Measurements from ENCODE around the gene GLI2. TPM values are rescaled to one million over a fixed set of nuclear protein-coding genes. Genes with fewer than 3 reads are reported as not detected.

Gene GLI2
- total RNA-seq, 4 donors from 2014 or later = 7.1 to 25.3 (median 11.8) TPM

- H3K36me3 ChIP-seq = no peaks in the 10 kb centered on the region
- peaks cover 0 to 11% (median 0%) of the 10 kb centered on the region in 4 donors for H3K27me3 ChIP-seq
- no peak overlapping the region for H3K4me3 ChIP-seq
- intact Hi-C loops (cut with DNase I) = loop anchor here (10.0 kb wide), 1 partner anchor 57 kb away; no protein-coding TSS in a partner anchor
- 89% methylated on average over 7 of the region's 7 CpGs for WGBS
- H3K9me3 ChIP-seq = no peaks in the 10 kb centered on the region
- TF ChIP-seq POLR2A (IDR thresholded peaks at IDR 0.05; ENCODE audit: low read depth) = no peak
- TF ChIP-seq, protein P1, sequence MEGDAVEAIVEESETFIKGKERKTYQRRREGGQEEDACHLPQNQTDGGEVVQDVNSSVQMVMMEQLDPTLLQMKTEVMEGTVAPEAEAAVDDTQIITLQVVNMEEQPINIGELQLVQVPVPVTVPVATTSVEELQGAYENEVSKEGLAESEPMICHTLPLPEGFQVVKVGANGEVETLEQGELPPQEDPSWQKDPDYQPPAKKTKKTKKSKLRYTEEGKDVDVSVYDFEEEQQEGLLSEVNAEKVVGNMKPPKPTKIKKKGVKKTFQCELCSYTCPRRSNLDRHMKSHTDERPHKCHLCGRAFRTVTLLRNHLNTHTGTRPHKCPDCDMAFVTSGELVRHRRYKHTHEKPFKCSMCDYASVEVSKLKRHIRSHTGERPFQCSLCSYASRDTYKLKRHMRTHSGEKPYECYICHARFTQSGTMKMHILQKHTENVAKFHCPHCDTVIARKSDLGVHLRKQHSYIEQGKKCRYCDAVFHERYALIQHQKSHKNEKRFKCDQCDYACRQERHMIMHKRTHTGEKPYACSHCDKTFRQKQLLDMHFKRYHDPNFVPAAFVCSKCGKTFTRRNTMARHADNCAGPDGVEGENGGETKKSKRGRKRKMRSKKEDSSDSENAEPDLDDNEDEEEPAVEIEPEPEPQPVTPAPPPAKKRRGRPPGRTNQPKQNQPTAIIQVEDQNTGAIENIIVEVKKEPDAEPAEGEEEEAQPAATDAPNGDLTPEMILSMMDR (IDR thresholded peaks at IDR 0.05) = no peak
- TF ChIP-seq EP300 (IDR thresholded peaks at IDR 0.05) = no peak
- no peak for TF ChIP-seq POLR2AphosphoS5 (IDR thresholded peaks at IDR 0.05)
- peak; percentile 77 for DNase-seq (ENCODE audit: extremely low spot score)
- H3K27ac ChIP-seq (replicated peaks in 1 of 4) = no peak overlapping the region
- H3K4me1 ChIP-seq = peaks cover 0 to 15% (median 2%) of the 10 kb centered on the region in 4 donors
Observed at GRCh38 chr2:120747706-120748105, 12.0 kb downstream of the GLI2 start.

DNA sequence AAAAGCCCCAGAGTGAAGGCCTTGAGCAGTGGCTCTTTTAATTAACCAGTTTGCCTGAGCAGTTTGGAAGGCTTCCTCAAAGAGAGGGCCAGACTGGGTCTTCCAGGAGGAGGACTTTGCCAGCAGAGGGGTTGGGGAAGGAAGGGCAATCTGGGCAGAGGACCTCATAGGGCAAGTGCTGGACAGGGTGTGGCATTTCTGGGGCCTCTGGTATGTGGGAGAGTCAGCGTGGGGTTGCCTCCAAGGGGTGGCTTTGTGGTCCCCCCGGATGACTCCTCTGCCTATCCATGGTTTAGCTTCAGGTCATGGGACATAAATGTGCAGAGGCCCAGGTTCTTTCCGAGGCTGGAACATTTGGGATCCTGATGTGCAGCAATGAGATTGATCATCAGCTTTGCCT lies 12.6 kb downstream of the GLI2 start:
- no peaks in the 10 kb centered on the region for H3K9me3 ChIP-seq
- peaks cover 0 to 15% (median 2%) of the 10 kb centered on the region in 4 donors for H3K4me1 ChIP-seq
- H3K36me3 ChIP-seq = no peaks in the 10 kb centered on the region
- no peak overlapping the region for H3K27ac ChIP-seq (replicated peaks in 1 of 4)
- DNase-seq (ENCODE audit: extremely low spot score) = peak; percentile 37
- TF ChIP-seq EP300 (IDR thresholded peaks at IDR 0.05) (no peak), POLR2A (IDR thresholded peaks at IDR 0.05; ENCODE audit: low read depth) (no peak), POLR2AphosphoS5 (IDR thresholded peaks at IDR 0.05) (no peak)
- TF ChIP-seq, protein P1 (IDR thresholded peaks at IDR 0.05) = no peak
- H3K27me3 ChIP-seq = peaks cover 0 to 11% (median 0%) of the 10 kb centered on the region in 4 donors
- intact Hi-C loops (cut with DNase I) = loop anchor here (10.0 kb wide), 1 partner anchor 56 kb away; no protein-coding TSS in a partner anchor
- WGBS = 77% methylated on average over 2 of the region's 3 CpGs
- no peak overlapping the region for H3K4me3 ChIP-seq

DNA sequence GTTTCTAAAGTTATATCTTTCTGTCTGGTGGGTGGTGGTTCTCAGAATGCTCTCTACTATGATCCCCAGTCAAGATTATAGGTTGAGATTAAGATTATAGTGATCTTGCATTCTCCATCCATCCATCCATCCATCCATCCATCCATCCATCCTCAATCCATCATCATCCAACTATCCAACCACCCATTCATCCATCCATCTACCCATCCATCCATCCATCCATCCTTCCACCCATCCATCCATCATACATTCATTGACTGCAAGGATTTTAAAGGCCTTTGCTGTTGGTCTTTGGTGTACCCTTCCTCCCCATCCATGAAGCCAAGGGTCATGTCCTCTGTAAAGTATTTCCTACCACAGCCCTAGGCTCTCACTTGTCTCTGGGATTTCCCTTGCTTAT lies 13.1 kb downstream of the GLI2 start:
- peak; percentile 24 for DNase-seq (ENCODE audit: extremely low spot score)
- H3K27me3 ChIP-seq = peaks cover 0 to 8% (median 0%) of the 10 kb centered on the region in 4 donors
- intact Hi-C loops (cut with DNase I) = loop anchor here (10.0 kb wide), 1 partner anchor 56 kb away; no protein-coding TSS in a partner anchor
- no peaks in the 10 kb centered on the region for H3K36me3 ChIP-seq
- no peak overlapping the region for H3K4me3 ChIP-seq
- H3K4me1 ChIP-seq = peaks cover 0 to 15% (median 2%) of the 10 kb centered on the region in 4 donors
- TF ChIP-seq, protein P1 (IDR thresholded peaks at IDR 0.05) = no peak
- no peak for TF ChIP-seq EP300 (IDR thresholded peaks at IDR 0.05)
- no peak for TF ChIP-seq POLR2AphosphoS5 (IDR thresholded peaks at IDR 0.05)
- TF ChIP-seq POLR2A (IDR thresholded peaks at IDR 0.05; ENCODE audit: low read depth) = no peak
- H3K27ac ChIP-seq (replicated peaks in 1 of 4) = no peak overlapping the region
- no peaks in the 10 kb centered on the region for H3K9me3 ChIP-seq

GRCh38 chr2:120749506-120750431 lies 14.1 kb downstream of the GLI2 start:
- no peak for TF ChIP-seq EP300 (IDR thresholded peaks at IDR 0.05)
- no peak for TF ChIP-seq POLR2A (IDR thresholded peaks at IDR 0.05; ENCODE audit: low read depth)
- Histone ChIP-seq H3K4me1 (peaks cover 0 to 15% (median 2%) of the 10 kb centered on the region in 4 donors), H3K27me3 (peaks cover 0 to 4% (median 0%) of the 10 kb centered on the region in 4 donors), H3K4me3 (no peak overlapping the region), H3K27ac (replicated peaks in 1 of 4) (no peak overlapping the region), H3K9me3 (no peaks in the 10 kb centered on the region), H3K36me3 (no peaks in the 10 kb centered on the region)
- DNase-seq (ENCODE audit: extremely low spot score) = peak; percentile 86
- intact Hi-C loops (cut with DNase I) = loop anchor here (10.0 kb wide), 1 partner anchor 55 kb away; no protein-coding TSS in a partner anchor
- 77% methylated on average over 11 of the region's 11 CpGs for WGBS
